SK-N-SH treated with all-trans-retinoic acid at 6 μM for 48 hours (cell line): ENCODE results near the gene AAK1.

Experiments used
- ATAC-seq: fragments of 200-7000 bp; cut with Tn5 transposase; 3 replicates; pipeline ENCODE4 v1.9.1; 2020; ENCODE audit warnings: mild to moderate bottlenecking, moderate library complexity
- ARNTL ChIP-seq: fragments of 450-650 bp; formaldehyde crosslinking; IDR thresholded peaks from 2 replicates; pipeline ENCODE4 v1.5.0; 2020; ENCODE audit warnings: low read depth, mild to moderate bottlenecking, moderate library complexity, borderline replicate concordance
- BACH2 ChIP-seq: fragments of 250-450 bp; sonication (Bioruptor Pico); IDR thresholded peaks from 2 replicates; pipeline ENCODE4 v1.9.0; 2021; ENCODE audit warnings: mild to moderate bottlenecking, borderline replicate concordance
- CREB5 ChIP-seq: fragments of 250-450 bp; sonication (Bioruptor Pico); IDR thresholded peaks from 2 replicates; pipeline ENCODE4 v1.5.1; 2020; ENCODE audit warnings: low read depth, mild to moderate bottlenecking, moderate library complexity
- CSDC2 ChIP-seq: fragments of 250-450 bp; sonication (Bioruptor Pico); IDR thresholded peaks from 2 replicates; pipeline ENCODE4 v1.5.0; 2020; ENCODE audit warnings: mild to moderate bottlenecking, moderate library complexity
- ESRRG ChIP-seq: fragments of 250-450 bp; sonication (Bioruptor Pico); IDR thresholded peaks from 2 replicates; pipeline ENCODE4 v1.6.1; 2021; ENCODE audit warnings: mild to moderate bottlenecking
- GLIS3 ChIP-seq: fragments of 250-450 bp; sonication (Bioruptor Pico); IDR thresholded peaks from 2 replicates; pipeline ENCODE4 v1.5.0; 2020; ENCODE audit warnings: mild to moderate bottlenecking, moderate library complexity
- ISL1 ChIP-seq: fragments of 250-450 bp; sonication (Bioruptor Pico); IDR thresholded peaks from 2 replicates; pipeline ENCODE4 v2.1.2; 2022; ENCODE audit warnings: mild to moderate bottlenecking, moderate library complexity
- OSR1 ChIP-seq: fragments of 250-450 bp; sonication (Bioruptor Pico); IDR thresholded peaks from 2 replicates; pipeline ENCODE4 v1.8.0; 2022; ENCODE audit warnings: moderate library complexity, mild to moderate bottlenecking, inconsistent platforms
- PATZ1 ChIP-seq: fragments of 250-450 bp; sonication (Bioruptor Pico); IDR thresholded peaks from 2 replicates; pipeline ENCODE4 v1.8.0; 2020; ENCODE audit warnings: mild to moderate bottlenecking, moderate library complexity, borderline replicate concordance
- PPARA ChIP-seq: fragments of 250-450 bp; sonication (Bioruptor Pico); IDR thresholded peaks from 2 replicates; pipeline ENCODE4 v1.5.0; 2020; ENCODE audit warnings: mild to moderate bottlenecking, borderline replicate concordance
- RARB ChIP-seq: fragments of 250-450 bp; sonication (Bioruptor Pico); IDR thresholded peaks from 2 replicates; pipeline ENCODE4 v1.8.0; 2021; ENCODE audit warnings: mild to moderate bottlenecking, moderate library complexity
- SNAI2 ChIP-seq: fragments of 250-450 bp; sonication (Bioruptor Pico); IDR thresholded peaks from 2 replicates; pipeline ENCODE4 v1.5.0; 2020; ENCODE audit warnings: mild to moderate bottlenecking, moderate library complexity
- TCF4 ChIP-seq: fragments of 250-450 bp; sonication (Bioruptor Pico); IDR thresholded peaks from 2 replicates; pipeline ENCODE4 v1.8.0; 2021; ENCODE audit warnings: mild to moderate bottlenecking, moderate library complexity, borderline replicate concordance
- ZC3H10 ChIP-seq: fragments of 250-450 bp; sonication (Bioruptor Pico); IDR thresholded peaks from 2 replicates; pipeline ENCODE4 v1.5.1; 2021; ENCODE audit warnings: mild to moderate bottlenecking, moderate library complexity
- ZFP3 ChIP-seq: fragments of 250-450 bp; sonication (Bioruptor Pico); IDR thresholded peaks from 2 replicates; pipeline ENCODE4 v1.5.0; 2020; ENCODE audit warnings: mild to moderate bottlenecking, moderate library complexity
- ZFP30 ChIP-seq: fragments of 450-650 bp; formaldehyde crosslinking; IDR thresholded peaks from 2 replicates; pipeline ENCODE4 v1.5.0; 2022; ENCODE audit warnings: mild to moderate bottlenecking, moderate library complexity
- ZNF565 ChIP-seq: fragments of 450-650 bp; formaldehyde crosslinking; conservative IDR thresholded peaks from 2 replicates; pipeline ENCODE4 v1.5.0; 2020; ENCODE audit warnings: low read depth, mild to moderate bottlenecking, moderate library complexity
- ZNF70 ChIP-seq: fragments of 450-650 bp; formaldehyde crosslinking; IDR thresholded peaks from 2 replicates; pipeline ENCODE4 v1.5.0; 2020; ENCODE audit warnings: mild to moderate bottlenecking, moderate library complexity
- ZNF8 ChIP-seq: fragments of 450-650 bp; formaldehyde crosslinking; IDR thresholded peaks from 2 replicates; pipeline ENCODE4 v1.5.0; 2020; ENCODE audit warnings: mild to moderate bottlenecking, moderate library complexity
- TF ChIP-seq, protein P1 (sequence below): fragments of 250-450 bp; sonication (Bioruptor Pico); IDR thresholded peaks from 2 replicates; pipeline ENCODE4 v1.5.0; 2020; ENCODE audit warnings: mild to moderate bottlenecking, moderate library complexity
- TF ChIP-seq, protein P2 (sequence below): fragments of 250-450 bp; sonication (Bioruptor Pico); IDR thresholded peaks from 2 replicates; pipeline ENCODE4 v1.5.1; 2021; ENCODE audit warnings: mild to moderate bottlenecking, moderate library complexity
- TF ChIP-seq, protein P3 (sequence below): fragments of 250-450 bp; sonication (Bioruptor Pico); IDR thresholded peaks from 2 replicates; pipeline ENCODE4 v1.8.0; 2021; ENCODE audit warnings: low read depth, mild to moderate bottlenecking, moderate library complexity, borderline replicate concordance

AAK1 gene

GRCh38 chr2:69462780-69463179, 180.8 kb downstream of the AAK1 start:
- ATAC-seq, result no peak
- no peak for TF ChIP-seq ZFP3 (CRISPR knock-in tag)
- TF ChIP-seq ARNTL (CRISPR knock-in tag), result no peak
- no peak for TF ChIP-seq ISL1 (CRISPR knock-in tag)
- no peak for TF ChIP-seq PATZ1
- TF ChIP-seq, protein P1, sequence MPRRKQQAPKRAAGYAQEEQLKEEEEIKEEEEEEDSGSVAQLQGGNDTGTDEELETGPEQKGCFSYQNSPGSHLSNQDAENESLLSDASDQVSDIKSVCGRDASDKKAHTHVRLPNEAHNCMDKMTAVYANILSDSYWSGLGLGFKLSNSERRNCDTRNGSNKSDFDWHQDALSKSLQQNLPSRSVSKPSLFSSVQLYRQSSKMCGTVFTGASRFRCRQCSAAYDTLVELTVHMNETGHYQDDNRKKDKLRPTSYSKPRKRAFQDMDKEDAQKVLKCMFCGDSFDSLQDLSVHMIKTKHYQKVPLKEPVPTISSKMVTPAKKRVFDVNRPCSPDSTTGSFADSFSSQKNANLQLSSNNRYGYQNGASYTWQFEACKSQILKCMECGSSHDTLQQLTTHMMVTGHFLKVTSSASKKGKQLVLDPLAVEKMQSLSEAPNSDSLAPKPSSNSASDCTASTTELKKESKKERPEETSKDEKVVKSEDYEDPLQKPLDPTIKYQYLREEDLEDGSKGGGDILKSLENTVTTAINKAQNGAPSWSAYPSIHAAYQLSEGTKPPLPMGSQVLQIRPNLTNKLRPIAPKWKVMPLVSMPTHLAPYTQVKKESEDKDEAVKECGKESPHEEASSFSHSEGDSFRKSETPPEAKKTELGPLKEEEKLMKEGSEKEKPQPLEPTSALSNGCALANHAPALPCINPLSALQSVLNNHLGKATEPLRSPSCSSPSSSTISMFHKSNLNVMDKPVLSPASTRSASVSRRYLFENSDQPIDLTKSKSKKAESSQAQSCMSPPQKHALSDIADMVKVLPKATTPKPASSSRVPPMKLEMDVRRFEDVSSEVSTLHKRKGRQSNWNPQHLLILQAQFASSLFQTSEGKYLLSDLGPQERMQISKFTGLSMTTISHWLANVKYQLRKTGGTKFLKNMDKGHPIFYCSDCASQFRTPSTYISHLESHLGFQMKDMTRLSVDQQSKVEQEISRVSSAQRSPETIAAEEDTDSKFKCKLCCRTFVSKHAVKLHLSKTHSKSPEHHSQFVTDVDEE (CRISPR knock-in tag), result no peak
- TF ChIP-seq ZC3H10 (CRISPR knock-in tag), result no peak
- TF ChIP-seq TCF4 (CRISPR knock-in tag), result no peak
- TF ChIP-seq SNAI2, result no peak
- no peak for TF ChIP-seq ZNF70 (CRISPR knock-in tag)
- no peak for TF ChIP-seq ESRRG (CRISPR knock-in tag)
- TF ChIP-seq PPARA (CRISPR knock-in tag), result no peak
- TF ChIP-seq, protein P2, sequence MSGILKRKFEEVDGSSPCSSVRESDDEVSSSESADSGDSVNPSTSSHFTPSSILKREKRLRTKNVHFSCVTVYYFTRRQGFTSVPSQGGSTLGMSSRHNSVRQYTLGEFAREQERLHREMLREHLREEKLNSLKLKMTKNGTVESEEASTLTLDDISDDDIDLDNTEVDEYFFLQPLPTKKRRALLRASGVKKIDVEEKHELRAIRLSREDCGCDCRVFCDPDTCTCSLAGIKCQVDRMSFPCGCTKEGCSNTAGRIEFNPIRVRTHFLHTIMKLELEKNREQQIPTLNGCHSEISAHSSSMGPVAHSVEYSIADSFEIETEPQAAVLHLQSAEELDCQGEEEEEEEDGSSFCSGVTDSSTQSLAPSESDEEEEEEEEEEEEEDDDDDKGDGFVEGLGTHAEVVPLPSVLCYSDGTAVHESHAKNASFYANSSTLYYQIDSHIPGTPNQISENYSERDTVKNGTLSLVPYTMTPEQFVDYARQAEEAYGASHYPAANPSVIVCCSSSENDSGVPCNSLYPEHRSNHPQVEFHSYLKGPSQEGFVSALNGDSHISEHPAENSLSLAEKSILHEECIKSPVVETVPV, result no peak
- no peak for TF ChIP-seq BACH2
- TF ChIP-seq, protein P3, sequence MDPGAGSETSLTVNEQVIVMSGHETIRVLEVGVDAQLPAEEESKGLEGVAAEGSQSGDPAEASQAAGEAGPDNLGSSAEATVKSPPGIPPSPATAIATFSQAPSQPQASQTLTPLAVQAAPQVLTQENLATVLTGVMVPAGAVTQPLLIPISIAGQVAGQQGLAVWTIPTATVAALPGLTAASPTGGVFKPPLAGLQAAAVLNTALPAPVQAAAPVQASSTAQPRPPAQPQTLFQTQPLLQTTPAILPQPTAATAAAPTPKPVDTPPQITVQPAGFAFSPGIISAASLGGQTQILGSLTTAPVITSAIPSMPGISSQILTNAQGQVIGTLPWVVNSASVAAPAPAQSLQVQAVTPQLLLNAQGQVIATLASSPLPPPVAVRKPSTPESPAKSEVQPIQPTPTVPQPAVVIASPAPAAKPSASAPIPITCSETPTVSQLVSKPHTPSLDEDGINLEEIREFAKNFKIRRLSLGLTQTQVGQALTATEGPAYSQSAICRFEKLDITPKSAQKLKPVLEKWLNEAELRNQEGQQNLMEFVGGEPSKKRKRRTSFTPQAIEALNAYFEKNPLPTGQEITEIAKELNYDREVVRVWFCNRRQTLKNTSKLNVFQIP, result no peak
- no peak for TF ChIP-seq ZNF565 (CRISPR knock-in tag)

DNA sequence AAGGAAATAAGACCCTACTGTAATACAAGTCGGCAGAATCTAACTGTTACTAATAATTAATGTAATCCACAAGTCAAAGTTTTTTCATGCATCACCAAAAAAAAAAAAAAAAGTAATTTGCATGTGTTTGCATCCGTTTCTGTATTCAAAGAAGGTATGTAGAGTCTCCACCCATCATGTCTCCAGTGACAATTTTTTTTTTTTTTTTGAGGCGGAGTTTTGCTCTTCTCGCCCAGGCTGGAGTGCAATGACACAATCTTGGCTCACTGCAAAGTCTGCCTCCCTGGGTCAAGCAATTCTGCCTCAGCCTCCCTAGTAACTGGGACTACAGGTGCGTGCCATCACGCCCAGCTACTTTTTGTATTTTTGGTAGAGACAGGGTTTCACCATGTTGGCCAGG, 182.1 kb downstream of the AAK1 start:
- TF ChIP-seq ZFP3 (CRISPR knock-in tag), result no peak
- no peak for TF ChIP-seq RARB (CRISPR knock-in tag)
- no peak for TF ChIP-seq GLIS3
- TF ChIP-seq, all 23 proteins: peak for 0
- no peak for ATAC-seq

DNA sequence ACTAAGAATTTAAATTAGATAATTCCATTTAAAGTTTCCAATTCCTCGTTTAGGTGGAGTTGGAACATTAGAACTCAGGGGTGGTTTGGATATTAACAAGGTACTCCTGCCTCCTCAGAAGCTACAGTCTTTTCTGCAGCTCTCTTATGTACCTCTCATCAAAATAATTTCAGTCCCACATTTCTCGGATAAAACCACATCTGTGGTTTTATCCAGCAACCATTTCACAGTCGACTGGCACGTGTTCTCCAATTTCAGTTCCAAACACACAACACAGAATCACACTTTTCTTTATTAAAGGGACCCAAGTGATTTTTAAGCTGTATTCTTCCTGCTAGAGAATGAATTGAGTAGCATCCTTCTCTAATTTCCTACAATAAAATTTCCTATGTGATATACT, 183.6 kb downstream of the AAK1 start:
- no peak for ATAC-seq
- TF ChIP-seq ZNF565 (CRISPR knock-in tag), result no peak
- TF ChIP-seq, protein P1 (CRISPR knock-in tag), result no peak
- TF ChIP-seq, protein P2, result no peak
- no peak for TF ChIP-seq CSDC2 (CRISPR knock-in tag)
- no peak for TF ChIP-seq ARNTL (CRISPR knock-in tag)
- no peak for TF ChIP-seq RARB (CRISPR knock-in tag)
- TF ChIP-seq ZFP3 (CRISPR knock-in tag), result no peak
- TF ChIP-seq TCF4 (CRISPR knock-in tag), result no peak
- TF ChIP-seq PATZ1, result no peak
- TF ChIP-seq GLIS3, result no peak
- no peak for TF ChIP-seq ZFP30 (CRISPR knock-in tag)
- no peak for TF ChIP-seq ZC3H10 (CRISPR knock-in tag)
- TF ChIP-seq SNAI2, result no peak
- no peak for TF ChIP-seq BACH2
- TF ChIP-seq OSR1 (CRISPR knock-in tag), result no peak
- no peak for TF ChIP-seq ZNF8
- TF ChIP-seq CREB5 (CRISPR knock-in tag), result no peak
- no peak for TF ChIP-seq ISL1 (CRISPR knock-in tag)
